HEK293 (cell line): ENCODE measurements around the gene SAMD4A.

Experiments
- CTCF ChIA-PET: fragments of 350-600 bp; formaldehyde crosslinking; extraction: SDS; loops from one replicate; lab custom pipeline; 2021; ENCODE audit warnings: antibody characterized with exemption; lab: Yijun Ruan, JAX
- POLR2A ChIA-PET: fragments of 300-600 bp; formaldehyde crosslinking; extraction: SDS; loops from one replicate; lab custom pipeline; 2020; ENCODE audit warnings: antibody characterized with exemption, inconsistent platforms; lab: Yijun Ruan, JAX
- H3K27ac ChIP-seq: fragments of 200-500 bp; sonication (Bioruptor generic); 2 replicates; pipeline ENCODE4 v1.5.1; 2014; ENCODE audit warnings: low read depth, low read length, control low read depth, inconsistent platforms; ENCODE audit errors: extremely low read depth
- H3K36me3 ChIP-seq, 2 experiments: fragments of 200-500 bp in 1 of 2; sonication (Bioruptor generic) in 1 of 2; 1 replicate in 1 of 2; 2 replicates in 1 of 2; pipeline ENCODE4 v1.5.1; 2014 to 2017; ENCODE audit warnings: inconsistent platforms in 2 of 2, low read length in 2 of 2; ENCODE audit not compliant: control insufficient read depth in 2 of 2, insufficient read depth in 1 of 2
- H3K4me1 ChIP-seq: fragments of 200-500 bp; sonication (Bioruptor generic); 2 replicates; pipeline ENCODE4 v1.5.1; 2014; ENCODE audit warnings: mild to moderate bottlenecking, low read length, inconsistent platforms; ENCODE audit not compliant: control insufficient read depth, insufficient read depth
- H3K4me3 ChIP-seq: 2 replicates; pipeline ENCODE4 v1.5.1; 2011; ENCODE audit warnings: low read depth, mild to moderate bottlenecking, control low read depth, low read length, moderate library complexity
- H3K9me3 ChIP-seq: fragments of 200-500 bp; sonication (Bioruptor generic); 2 replicates; pipeline ENCODE4 v1.5.1; 2014; ENCODE audit warnings: low read depth, low read length, inconsistent platforms; ENCODE audit not compliant: control insufficient read depth, insufficient read depth
- GFI1B ChIP-seq: fragments of 450-650 bp; formaldehyde crosslinking; IDR thresholded peaks from 2 replicates; pipeline ENCODE4 v1.5.1; 2016; ENCODE audit warnings: missing biosample characterization, missing genetic modification characterization
- IKZF3 ChIP-seq: fragments of 450-650 bp; IDR thresholded peaks from 2 replicates; pipeline ENCODE4 v1.5.0; 2018; ENCODE audit warnings: missing biosample characterization, mild to moderate bottlenecking, missing genetic modification characterization, moderate library complexity
- KLF17 ChIP-seq: fragments of 450-650 bp; formaldehyde crosslinking; IDR thresholded peaks from 2 replicates; pipeline ENCODE4 v1.5.1; 2016; ENCODE audit warnings: missing biosample characterization, missing genetic modification characterization
- OVOL3 ChIP-seq: fragments of 450-650 bp; formaldehyde crosslinking; IDR thresholded peaks from 2 replicates; pipeline ENCODE4 v1.5.1; 2016; ENCODE audit warnings: missing biosample characterization, missing genetic modification characterization
- ZBTB11 ChIP-seq: fragments of 450-650 bp; formaldehyde crosslinking; conservative IDR thresholded peaks from 2 replicates; pipeline ENCODE4 v1.5.1; 2016; ENCODE audit warnings: low read depth, missing biosample characterization, missing genetic modification characterization
- ZFP69B ChIP-seq: fragments of 450-650 bp; formaldehyde crosslinking; IDR thresholded peaks from 2 replicates; pipeline ENCODE4 v1.5.1; 2016; ENCODE audit warnings: missing biosample characterization, missing genetic modification characterization
- ZNF10 ChIP-seq: fragments of 450-650 bp; formaldehyde crosslinking; IDR thresholded peaks from 2 replicates; pipeline ENCODE4 v1.5.1; 2017; ENCODE audit warnings: missing biosample characterization, missing genetic modification characterization
- ZNF19 ChIP-seq: fragments of 450-650 bp; formaldehyde crosslinking; IDR thresholded peaks from 2 replicates; pipeline ENCODE4; 2016; ENCODE audit warnings: missing biosample characterization, missing genetic modification characterization, low read depth
- ZNF214 ChIP-seq: fragments of 450-650 bp; formaldehyde crosslinking; IDR thresholded peaks from 2 replicates; pipeline ENCODE4 v1.5.1; 2017; ENCODE audit warnings: missing biosample characterization, mild to moderate bottlenecking, missing genetic modification characterization, borderline replicate concordance
- ZNF239 ChIP-seq: fragments of 450-650 bp; formaldehyde crosslinking; IDR thresholded peaks from 2 replicates; pipeline ENCODE4 v1.5.1; 2016; ENCODE audit warnings: missing biosample characterization, missing genetic modification characterization
- ZNF248 ChIP-seq: fragments of 450-650 bp; formaldehyde crosslinking; IDR thresholded peaks from 2 replicates; pipeline ENCODE4 v1.5.1; 2017; ENCODE audit warnings: missing biosample characterization, missing genetic modification characterization
- ZNF280D ChIP-seq: fragments of 450-650 bp; formaldehyde crosslinking; IDR thresholded peaks from 2 replicates; pipeline ENCODE4 v1.5.1; 2016; ENCODE audit warnings: missing biosample characterization, missing genetic modification characterization
- ZNF354C ChIP-seq: fragments of 450-650 bp; formaldehyde crosslinking; IDR thresholded peaks from 2 replicates; pipeline ENCODE4 v1.5.1; 2016; ENCODE audit warnings: missing biosample characterization, missing genetic modification characterization, low read depth, borderline replicate concordance
- ZNF362 ChIP-seq: fragments of 450-650 bp; formaldehyde crosslinking; IDR thresholded peaks from 2 replicates; pipeline ENCODE4 v1.5.1; 2016; ENCODE audit warnings: missing biosample characterization, missing genetic modification characterization
- ZNF416 ChIP-seq: fragments of 450-650 bp; formaldehyde crosslinking; IDR thresholded peaks from 2 replicates; pipeline ENCODE4 v1.5.1; 2016; ENCODE audit warnings: missing biosample characterization, missing genetic modification characterization
- ZNF473 ChIP-seq: fragments of 450-650 bp; formaldehyde crosslinking; IDR thresholded peaks from 2 replicates; pipeline ENCODE4 v1.5.1; 2017; ENCODE audit warnings: missing biosample characterization, missing genetic modification characterization
- ZNF596 ChIP-seq: fragments of 450-650 bp; IDR thresholded peaks from 2 replicates; pipeline ENCODE4 v1.5.0; 2018; ENCODE audit warnings: missing biosample characterization, mild to moderate bottlenecking, missing genetic modification characterization, moderate library complexity
- ZNF654 ChIP-seq: fragments of 450-650 bp; formaldehyde crosslinking; IDR thresholded peaks from 2 replicates; pipeline ENCODE4 v1.5.1; 2016; ENCODE audit warnings: low read depth, missing biosample characterization, missing genetic modification characterization
- ZNF677 ChIP-seq: fragments of 450-650 bp; IDR thresholded peaks from 2 replicates; pipeline ENCODE4 v1.5.0; 2018; ENCODE audit warnings: missing biosample characterization, mild to moderate bottlenecking, missing genetic modification characterization, moderate library complexity
- ZNF830 ChIP-seq: fragments of 450-650 bp; IDR thresholded peaks from 2 replicates; pipeline ENCODE4 v1.5.0; 2018; ENCODE audit warnings: missing biosample characterization, missing genetic modification characterization, low read depth, mild to moderate bottlenecking, moderate library complexity
- ZSCAN23 ChIP-seq: fragments of 450-650 bp; formaldehyde crosslinking; IDR thresholded peaks from 2 replicates; pipeline ENCODE4 v1.5.1; 2016; ENCODE audit warnings: missing biosample characterization, missing genetic modification characterization

The SAMD4A gene

GRCh38 chr14:54640506-54640905, 73.6 kb downstream of the SAMD4A start:
- H3K4me3 ChIP-seq: no peak overlapping the region
- no peak overlapping the region for H3K27ac ChIP-seq
- CTCF ChIA-PET: interaction anchor here (0.7 to 1.9 kb wide), 4 partner anchors 10 to 77 kb away, joined by 3 to 7 read pairs (median 4); no protein-coding TSS in a partner anchor
- TF ChIP-seq ZNF10 (tag by site-specific recombination): no peak
- no peak for TF ChIP-seq ZNF596
- TF ChIP-seq ZNF239: no peak
- no peak for TF ChIP-seq KLF17 (tag by site-specific recombination)
- TF ChIP-seq ZNF19 (tag by site-specific recombination): no peak
- no peak for TF ChIP-seq GFI1B
- TF ChIP-seq ZNF473: no peak
- TF ChIP-seq ZFP69B (tag by site-specific recombination): no peak
- no peak for TF ChIP-seq ZSCAN23 (tag by site-specific recombination)
- TF ChIP-seq ZBTB11 (tag by site-specific recombination): no peak
- TF ChIP-seq ZNF416 (tag by site-specific recombination): no peak
- no peaks in the 10 kb centered on the region for H3K36me3 ChIP-seq
- POLR2A ChIA-PET: no interaction called here
- H3K9me3 ChIP-seq: no peaks in the 10 kb centered on the region
- no peaks in the 10 kb centered on the region; the same call in 1 of the 2 replicates for H3K4me1 ChIP-seq

- POLR2A ChIA-PET: no interaction called here
- no peaks in the 10 kb centered on the region; the same call in 1 of the 2 replicates for H3K4me1 ChIP-seq
- CTCF ChIA-PET: interaction anchor here (0.9 to 1.5 kb wide), 4 partner anchors 8 to 70 kb away, joined by 3 to 10 read pairs (median 4); no protein-coding TSS in a partner anchor
- no peaks in the 10 kb centered on the region for H3K36me3 ChIP-seq
- no peaks in the 10 kb centered on the region for H3K9me3 ChIP-seq
- H3K27ac ChIP-seq: no peak overlapping the region
- H3K4me3 ChIP-seq: no peak overlapping the region
- no peak for TF ChIP-seq ZNF830 (tag by site-specific recombination)
- TF ChIP-seq ZNF248 (tag by site-specific recombination): no peak
- no peak for TF ChIP-seq ZNF677 (tag by site-specific recombination)
- no peak for TF ChIP-seq OVOL3 (tag by site-specific recombination)
- no peak for TF ChIP-seq ZNF214 (tag by site-specific recombination)
Observed at GRCh38 chr14:54642121-54642520, 75.2 kb downstream of the SAMD4A start.

- Histone ChIP-seq H3K4me3 (no peak overlapping the region), H3K36me3 (no peaks in the 10 kb centered on the region), H3K27ac (no peak overlapping the region), H3K9me3 (no peaks in the 10 kb centered on the region), H3K4me1 (no peaks in the 10 kb centered on the region)
- POLR2A ChIA-PET: no interaction called here
- CTCF ChIA-PET: interaction anchor here (0.6 to 1.5 kb wide), 11 partner anchors 9 to 969 kb away, joined by 3 to 10 read pairs (median 3); partner anchors contain the start of gene SAMD4A
- TF ChIP-seq ZNF280D (tag by site-specific recombination) (no peak), ZNF654 (tag by site-specific recombination) (0 out of 2 replicates have a peak, but pooled peaks have one; percentile 15), ZNF362 (tag by site-specific recombination) (no peak), IKZF3 (tag by site-specific recombination) (no peak), ZNF354C (tag by site-specific recombination) (no peak)
Observed at GRCh38 chr14:54642801-54643695, 76.1 kb downstream of the SAMD4A start.
